ENCODE results near the gene BPIFB2.
"Not testable (repeated sequence)": the region's sequence is repeated elsewhere in the genome, so short reads cannot be mapped to it uniquely, and the experiment has no call there.

Gene BPIFB2

DNA sequence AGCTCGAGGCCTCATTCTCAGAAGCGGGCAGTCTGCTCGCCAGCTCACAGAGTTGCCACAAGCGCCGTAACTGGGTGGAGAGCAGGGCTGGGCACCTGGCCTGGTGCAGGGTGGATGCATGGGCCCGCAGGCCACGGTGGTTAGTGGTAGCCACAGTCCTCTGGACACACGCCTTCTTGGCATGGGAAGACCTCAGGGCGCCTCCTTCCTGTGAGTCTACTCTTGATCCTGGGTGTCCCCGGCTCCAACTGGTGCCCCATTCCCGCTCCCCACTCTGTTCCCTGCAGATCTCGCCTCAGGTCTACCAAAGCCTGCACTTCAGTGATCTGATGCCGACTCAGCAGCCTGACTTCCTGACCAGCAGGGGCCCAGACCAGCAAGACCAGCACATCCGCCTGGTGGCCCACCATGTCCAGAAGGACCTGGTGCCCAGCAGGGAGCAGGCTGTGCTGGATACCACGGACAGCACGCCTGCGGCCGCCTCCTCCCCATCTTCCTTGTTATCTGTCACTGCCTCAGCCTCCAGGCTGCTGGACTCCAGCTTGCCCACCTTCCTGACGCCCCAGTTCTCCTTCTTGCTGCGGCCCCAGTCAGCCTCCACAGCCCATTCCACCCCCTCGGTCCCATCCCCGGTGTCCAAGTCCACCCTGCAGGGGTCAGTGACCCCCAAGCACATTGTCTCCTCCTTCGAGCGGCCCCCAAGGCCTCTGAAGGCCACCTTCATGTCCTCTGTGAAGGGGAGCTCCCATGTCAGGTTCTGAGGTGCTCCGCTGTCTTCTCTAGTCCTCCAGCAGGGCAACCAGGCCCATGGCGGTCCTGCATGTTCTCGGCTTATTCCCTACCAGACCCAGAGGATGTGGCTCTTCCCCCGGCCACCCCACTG is 46.4 kb upstream of the BPIFB2 start:
- TF ChIP-seq, protein P1, sequence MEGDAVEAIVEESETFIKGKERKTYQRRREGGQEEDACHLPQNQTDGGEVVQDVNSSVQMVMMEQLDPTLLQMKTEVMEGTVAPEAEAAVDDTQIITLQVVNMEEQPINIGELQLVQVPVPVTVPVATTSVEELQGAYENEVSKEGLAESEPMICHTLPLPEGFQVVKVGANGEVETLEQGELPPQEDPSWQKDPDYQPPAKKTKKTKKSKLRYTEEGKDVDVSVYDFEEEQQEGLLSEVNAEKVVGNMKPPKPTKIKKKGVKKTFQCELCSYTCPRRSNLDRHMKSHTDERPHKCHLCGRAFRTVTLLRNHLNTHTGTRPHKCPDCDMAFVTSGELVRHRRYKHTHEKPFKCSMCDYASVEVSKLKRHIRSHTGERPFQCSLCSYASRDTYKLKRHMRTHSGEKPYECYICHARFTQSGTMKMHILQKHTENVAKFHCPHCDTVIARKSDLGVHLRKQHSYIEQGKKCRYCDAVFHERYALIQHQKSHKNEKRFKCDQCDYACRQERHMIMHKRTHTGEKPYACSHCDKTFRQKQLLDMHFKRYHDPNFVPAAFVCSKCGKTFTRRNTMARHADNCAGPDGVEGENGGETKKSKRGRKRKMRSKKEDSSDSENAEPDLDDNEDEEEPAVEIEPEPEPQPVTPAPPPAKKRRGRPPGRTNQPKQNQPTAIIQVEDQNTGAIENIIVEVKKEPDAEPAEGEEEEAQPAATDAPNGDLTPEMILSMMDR (IDR thresholded peaks at IDR 0.05) = no peak
- Histone ChIP-seq H3K9ac (no peak overlapping the region), H3K4me2 (ENCODE audit: low read length) (no peak overlapping the region), H3K4me1 (no peaks in the 10 kb centered on the region), H2AFZ (no peak overlapping the region), H3K27ac (no peak overlapping the region), H3K9me3 (ENCODE audit: control insufficient read depth, low read length) (no peaks in the 10 kb centered on the region), H3K4me3 (ENCODE audit: low read depth, low read length) (no peak overlapping the region), H3K36me3 (ENCODE audit: control insufficient read depth, insufficient read depth, low read length) (no peaks in the 10 kb centered on the region), H3K79me2 (no peaks in the 10 kb centered on the region), H3K27me3 (ENCODE audit: control insufficient read depth, insufficient read depth, low read length) (no peaks in the 10 kb centered on the region)

DNA sequence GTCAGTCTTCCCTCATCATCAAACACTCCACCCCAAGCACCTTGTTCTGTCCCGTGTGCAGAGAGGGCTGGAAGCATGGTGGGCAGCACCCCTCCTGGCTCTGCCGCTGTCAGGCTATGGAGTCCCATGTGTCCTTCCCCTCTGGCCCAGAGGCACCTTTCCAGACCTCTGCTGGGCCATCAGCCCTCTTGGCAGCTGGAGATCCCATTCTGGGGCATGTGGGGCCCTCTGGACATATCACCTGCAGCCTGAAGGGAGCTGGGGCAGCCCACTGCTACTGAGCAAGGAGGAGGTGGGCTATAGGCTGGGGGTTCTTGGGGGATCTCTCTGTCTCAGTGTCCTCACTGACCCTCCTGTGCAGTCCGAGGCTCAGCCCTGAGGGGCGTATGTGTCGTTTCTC is 45.5 kb upstream of the BPIFB2 start:
- Histone ChIP-seq H3K27me3 (ENCODE audit: control insufficient read depth, insufficient read depth, low read length) (no peaks in the 10 kb centered on the region), H3K9ac (no peak overlapping the region)

DNA sequence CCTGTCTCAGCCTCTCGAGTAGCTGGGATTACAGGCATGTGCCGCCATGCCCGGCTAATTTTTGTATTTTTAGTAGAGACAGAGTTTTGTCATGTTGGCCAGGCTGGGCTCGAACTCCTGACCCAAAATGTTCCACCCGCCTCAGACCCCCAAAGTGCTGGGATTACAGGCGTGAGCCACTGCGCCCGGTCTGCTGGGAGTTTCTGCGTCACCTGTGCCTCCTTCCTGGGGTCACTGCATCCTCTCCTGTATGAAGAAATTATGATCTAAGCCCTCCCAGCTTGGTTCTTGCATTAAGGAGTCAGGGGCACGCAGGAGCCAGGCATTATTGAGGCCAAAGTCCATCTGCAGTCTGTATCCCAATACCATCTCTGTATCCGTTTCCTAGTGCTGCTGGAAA is 44.9 kb upstream of the BPIFB2 start:
- H3K4me1 ChIP-seq; H3K9ac ChIP-seq; H3K36me3 ChIP-seq (ENCODE audit: control insufficient read depth, insufficient read depth, low read length); H3K9me3 ChIP-seq (ENCODE audit: control insufficient read depth, low read length); H3K4me3 ChIP-seq (ENCODE audit: low read depth, low read length); H3K27ac ChIP-seq; H3K4me2 ChIP-seq (ENCODE audit: low read length); H3K79me2 ChIP-seq; H2AFZ ChIP-seq; H3K27me3 ChIP-seq (ENCODE audit: control insufficient read depth, insufficient read depth, low read length): not testable (repeated sequence)

More for the DNA sequence above, 45.5 kb upstream of the BPIFB2 start:
- H3K4me3 ChIP-seq (ENCODE audit: low read depth, low read length) = no peak overlapping the region
- no peaks in the 10 kb centered on the region for H3K4me1 ChIP-seq
- TF ChIP-seq, protein P1 (IDR thresholded peaks at IDR 0.05) = no peak
- H3K79me2 ChIP-seq = no peaks in the 10 kb centered on the region
- H3K27ac ChIP-seq = no peak overlapping the region
- no peak overlapping the region for H2AFZ ChIP-seq
- H3K36me3 ChIP-seq (ENCODE audit: control insufficient read depth, insufficient read depth, low read length) = no peaks in the 10 kb centered on the region
- H3K4me2 ChIP-seq (ENCODE audit: low read length) = no peak overlapping the region
- H3K9me3 ChIP-seq (ENCODE audit: control insufficient read depth, low read length) = no peaks in the 10 kb centered on the region

DNA sequence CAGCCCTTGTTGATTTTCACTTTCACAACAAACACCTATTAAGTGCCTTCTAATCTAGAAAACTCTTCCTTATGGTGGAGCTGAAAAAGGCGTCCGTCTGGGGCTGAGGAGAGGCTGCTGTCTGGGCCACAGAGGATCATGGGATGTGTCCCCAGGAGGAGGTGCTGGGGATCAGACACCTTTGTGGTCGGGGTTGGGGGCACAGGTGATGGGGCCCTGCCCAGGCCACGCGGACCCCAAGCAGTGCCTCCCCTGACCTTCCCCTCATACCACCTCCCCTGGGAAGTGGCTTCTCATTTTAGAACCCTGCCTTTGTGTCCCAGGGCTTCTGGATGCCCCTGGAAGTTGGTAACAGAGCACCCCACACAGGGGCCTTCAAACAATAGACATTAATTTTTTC is 44.3 kb upstream of the BPIFB2 start:
- Histone ChIP-seq H3K36me3 (ENCODE audit: control insufficient read depth, insufficient read depth, low read length) (no peaks in the 10 kb centered on the region), H3K79me2 (no peaks in the 10 kb centered on the region), H3K4me1 (no peaks in the 10 kb centered on the region), H3K4me3 (ENCODE audit: low read depth, low read length) (no peak overlapping the region), H3K4me2 (ENCODE audit: low read length) (no peak overlapping the region), H3K27me3 (ENCODE audit: control insufficient read depth, insufficient read depth, low read length) (no peaks in the 10 kb centered on the region), H2AFZ (no peak overlapping the region), H3K9me3 (ENCODE audit: control insufficient read depth, low read length) (no peaks in the 10 kb centered on the region), H3K9ac (no peak overlapping the region), H3K27ac (no peak overlapping the region)
- TF ChIP-seq, protein P1 (IDR thresholded peaks at IDR 0.05) = no peak

DNA sequence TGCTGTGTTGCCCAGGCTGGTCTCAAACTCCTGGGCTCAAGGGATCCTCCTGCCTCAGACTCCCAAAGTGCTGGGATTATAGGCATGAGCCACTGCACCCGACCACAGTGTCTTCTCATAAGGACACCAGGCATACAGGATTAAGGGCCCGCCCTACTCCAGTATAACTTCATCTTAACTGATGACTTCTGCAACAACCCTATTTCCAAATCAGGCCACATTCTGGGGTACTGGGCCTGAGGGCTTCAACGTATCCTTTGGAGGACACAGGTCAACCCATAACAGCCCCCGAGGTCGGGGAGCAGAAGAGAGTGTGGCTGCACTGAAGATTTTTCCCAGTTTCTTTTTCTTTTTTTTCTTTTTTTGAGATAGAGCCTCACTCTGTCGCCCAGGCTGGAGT is 42.9 kb upstream of the BPIFB2 start:
- Histone ChIP-seq H3K36me3 (ENCODE audit: control insufficient read depth, insufficient read depth, low read length) (no peaks in the 10 kb centered on the region), H3K4me1 (no peaks in the 10 kb centered on the region), H3K4me3 (ENCODE audit: low read depth, low read length) (no peak overlapping the region), H2AFZ (no peak overlapping the region), H3K79me2 (no peaks in the 10 kb centered on the region), H3K27ac (no peak overlapping the region), H3K9ac (no peak overlapping the region), H3K27me3 (ENCODE audit: control insufficient read depth, insufficient read depth, low read length) (no peaks in the 10 kb centered on the region), H3K9me3 (ENCODE audit: control insufficient read depth, low read length) (no peaks in the 10 kb centered on the region), H3K4me2 (ENCODE audit: low read length) (no peak overlapping the region)
- TF ChIP-seq, protein P1 (IDR thresholded peaks at IDR 0.05) = no peak
